RPMI7951 (cell line): ENCODE results near the gene TMED10. TPM values are rescaled to one million over a fixed set of nuclear protein-coding genes. Genes with fewer than 3 reads are reported as not detected.

ENCODE experiments used
- DNase-seq: peaks from one replicate; pipeline ENCODE4 v3.0.0-alpha.2; 2012; ENCODE audit warnings: low read depth
- total RNA-seq: library from RNA; depleted of rRNA; stranded (reverse); fragments of >200 nt; shearing (Covaris generic); gene quantifications from 2 replicates; pipeline ENCODE4 v1.2.3, GENCODE V29; 2014; rRNA removed

TMED10 gene
- total RNA-seq, 1 experiment from 2014 or later: 247 TPM

GRCh38 chr14:75088566-75089373 is 87.6 kb downstream of the TMED10 start:
- DNase-seq: peak; percentile 49

DNA sequence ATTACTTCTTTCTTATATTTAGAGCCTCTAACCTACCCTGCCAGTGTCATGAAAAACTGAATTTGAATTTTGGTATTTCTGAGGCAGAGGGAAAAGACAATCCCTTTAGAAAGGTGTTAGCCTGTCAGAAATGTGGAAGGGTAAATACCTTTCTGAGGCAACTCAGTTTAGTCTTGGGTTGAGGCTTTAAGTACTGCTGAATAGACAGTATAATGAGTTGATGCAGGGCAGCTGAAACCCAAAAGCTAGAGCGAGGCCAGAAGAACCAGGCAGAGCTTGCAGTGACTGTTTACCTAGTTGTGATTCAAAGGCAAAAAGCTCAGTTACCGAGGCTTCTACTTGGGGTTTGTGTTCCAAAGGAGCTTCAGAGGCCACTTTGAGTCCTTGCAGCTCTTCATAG is 88.3 kb downstream of the TMED10 start:
- DNase-seq: no peak

DNA sequence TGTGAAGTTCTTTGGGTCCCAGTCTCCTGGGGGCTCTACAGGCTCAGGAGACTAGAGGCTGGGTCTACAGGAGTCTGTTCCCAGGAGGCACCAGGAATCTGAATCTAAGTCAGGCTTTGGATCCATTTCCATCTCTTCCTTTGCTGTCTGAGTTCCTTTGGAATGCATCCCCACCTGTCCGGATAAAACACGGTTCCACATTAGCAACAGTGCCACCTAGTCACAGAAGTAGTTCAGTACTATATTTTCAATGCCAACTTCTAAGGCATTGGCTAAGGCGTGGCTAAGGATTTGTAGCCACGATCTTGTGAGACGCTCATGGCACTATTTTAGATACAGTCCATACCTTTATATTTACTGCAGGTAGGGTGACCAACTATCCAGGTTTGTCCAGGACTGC is 91.9 kb downstream of the TMED10 start:
- no peak for DNase-seq

DNA sequence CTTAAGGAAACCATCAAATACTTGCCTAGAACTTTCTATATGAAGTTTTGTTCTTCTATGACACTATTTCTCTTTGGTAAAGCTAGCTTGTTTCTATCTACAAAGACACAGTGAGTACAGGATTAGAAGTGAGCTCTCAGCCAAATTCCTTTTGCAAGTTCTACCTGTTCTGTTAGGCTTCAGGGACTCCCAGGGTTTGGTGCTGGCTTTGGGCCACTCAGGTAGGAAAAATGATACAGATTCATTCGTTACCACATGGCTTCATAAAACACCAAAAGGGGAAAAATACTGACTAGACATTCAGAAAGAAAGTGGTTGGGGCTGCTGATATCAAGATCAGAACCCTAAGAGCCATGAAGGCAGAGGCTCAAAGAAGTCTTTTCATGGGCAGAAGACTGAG is 93.1 kb downstream of the TMED10 start:
- DNase-seq: no peak

GRCh38 chr14:75081660-75082229 is 94.7 kb downstream of the TMED10 start:
- DNase-seq: no peak

Other genes with a start within 250 kb of the TMED10 start
- 0.36 and 0.98 TPM in 2 replicates for gene PGF, start 221.0 kb downstream of the TMED10 start, total RNA-seq
- gene EIF2B2, start 173.7 kb downstream of the TMED10 start, total RNA-seq: 50.3 and 58.6 TPM in 2 replicates
- 13.5 and 19.2 TPM in 2 replicates for gene MLH3, start 125.1 kb downstream of the TMED10 start, total RNA-seq
- gene ACYP1, start 112.6 kb downstream of the TMED10 start, total RNA-seq: 43.6 and 46.7 TPM in 2 replicates
- 1.2 and 1.8 TPM in 2 replicates for gene ZC2HC1C, start 107.0 kb downstream of the TMED10 start, total RNA-seq
- gene NEK9, start 49.6 kb downstream of the TMED10 start, total RNA-seq: 11.1 and 16.0 TPM in 2 replicates
- gene FOS, start 102.2 kb upstream of the TMED10 start, total RNA-seq: 6.9 and 7.7 TPM in 2 replicates